ENCODE measurements around the gene TMTC2.

The TMTC2 gene

GRCh38 chr12:83150465-83151189 is 463.9 kb downstream of the TMTC2 start:
- TF ChIP-seq ZBTB7A (IDR thresholded peaks at IDR 0.05; ENCODE audit: low read depth), result no peak
- no peak for TF ChIP-seq REST (IDR thresholded peaks at IDR 0.05; ENCODE audit: low read depth)
- TF ChIP-seq NFIC (IDR thresholded peaks at IDR 0.05), result no peak
- no peak for TF ChIP-seq CEBPB (IDR thresholded peaks at IDR 0.05)
- TF ChIP-seq USF1 (IDR thresholded peaks at IDR 0.05), result no peak

- no peak for TF ChIP-seq MAX (IDR thresholded peaks at IDR 0.05)
- TF ChIP-seq CEBPB (IDR thresholded peaks at IDR 0.05), result no peak
- no peak for TF ChIP-seq TCF12 (IDR thresholded peaks at IDR 0.05; ENCODE audit: low read depth)
- no peak for TF ChIP-seq EGR1 (IDR thresholded peaks at IDR 0.05)
- TF ChIP-seq ZBTB7A (IDR thresholded peaks at IDR 0.05; ENCODE audit: low read depth), result no peak
- TF ChIP-seq CREB1 (IDR thresholded peaks at IDR 0.05; ENCODE audit: low read depth), result no peak
- no peak for TF ChIP-seq YY1 (IDR thresholded peaks at IDR 0.05; ENCODE audit: low read depth)
- no peak for TF ChIP-seq TEAD4 (IDR thresholded peaks at IDR 0.05)
- TF ChIP-seq TAF1 (IDR thresholded peaks at IDR 0.05; ENCODE audit: low read depth), result no peak
Measured at GRCh38 chr12:83153177-83153576, 466.5 kb downstream of the TMTC2 start.

GRCh38 chr12:83156815-83157214 is 470.1 kb downstream of the TMTC2 start:
- no peak for TF ChIP-seq NFIC (IDR thresholded peaks at IDR 0.05)
- TF ChIP-seq ZBTB7A (IDR thresholded peaks at IDR 0.05; ENCODE audit: low read depth), result no peak
- no peak for TF ChIP-seq TEAD4 (IDR thresholded peaks at IDR 0.05)
- no peak for TF ChIP-seq CREB1 (IDR thresholded peaks at IDR 0.05; ENCODE audit: low read depth)
- TF ChIP-seq USF1 (IDR thresholded peaks at IDR 0.05), result no peak
- no peak for TF ChIP-seq MAX (IDR thresholded peaks at IDR 0.05)
- TF ChIP-seq TAF1 (IDR thresholded peaks at IDR 0.05; ENCODE audit: low read depth), result no peak
- no peak for TF ChIP-seq REST (IDR thresholded peaks at IDR 0.05; ENCODE audit: low read depth)
- no peak for TF ChIP-seq EP300 (IDR thresholded peaks at IDR 0.05; ENCODE audit: borderline replicate concordance)
- no peak for TF ChIP-seq FOXM1 (IDR thresholded peaks at IDR 0.05; ENCODE audit: borderline replicate concordance, low read depth)
- no peak for TF ChIP-seq RAD21 (IDR thresholded peaks at IDR 0.05; ENCODE audit: low read depth)
- TF ChIP-seq YY1 (IDR thresholded peaks at IDR 0.05; ENCODE audit: low read depth), result no peak
- TF ChIP-seq TCF12 (IDR thresholded peaks at IDR 0.05; ENCODE audit: low read depth), result no peak
- no peak for TF ChIP-seq EGR1 (IDR thresholded peaks at IDR 0.05)
- no peak for TF ChIP-seq CEBPB (IDR thresholded peaks at IDR 0.05)

GRCh38 chr12:83157604-83158003 is 470.9 kb downstream of the TMTC2 start:
- TF ChIP-seq RAD21 (IDR thresholded peaks at IDR 0.05; ENCODE audit: low read depth) (no peak), EP300 (IDR thresholded peaks at IDR 0.05; ENCODE audit: borderline replicate concordance) (no peak), REST (IDR thresholded peaks at IDR 0.05; ENCODE audit: low read depth) (no peak), CREB1 (IDR thresholded peaks at IDR 0.05; ENCODE audit: low read depth) (no peak), MAX (IDR thresholded peaks at IDR 0.05) (no peak), USF1 (IDR thresholded peaks at IDR 0.05) (no peak), ZBTB7A (IDR thresholded peaks at IDR 0.05; ENCODE audit: low read depth) (no peak), EGR1 (IDR thresholded peaks at IDR 0.05) (no peak), CEBPB (IDR thresholded peaks at IDR 0.05) (no peak), TAF1 (IDR thresholded peaks at IDR 0.05; ENCODE audit: low read depth) (no peak), TEAD4 (IDR thresholded peaks at IDR 0.05) (no peak), FOXM1 (IDR thresholded peaks at IDR 0.05; ENCODE audit: borderline replicate concordance, low read depth) (no peak), YY1 (IDR thresholded peaks at IDR 0.05; ENCODE audit: low read depth) (no peak), TCF12 (IDR thresholded peaks at IDR 0.05; ENCODE audit: low read depth) (no peak)
